Activated T-cell treated with anti-CD3 and anti-CD28 coated beads, Interleukin-2, amount 50 U/mL, for 48 hours (primary cell): ENCODE results near the gene SNX14.

Experiments
- DNase-seq, 2 experiments: peaks; one replicate each; pipeline ENCODE4 v3.0.0-alpha.2; 2020

The SNX14 gene

GRCh38 chr6:85461798-85462170 is 131.9 kb downstream of the SNX14 start:
- DNase-seq = no peak

DNA sequence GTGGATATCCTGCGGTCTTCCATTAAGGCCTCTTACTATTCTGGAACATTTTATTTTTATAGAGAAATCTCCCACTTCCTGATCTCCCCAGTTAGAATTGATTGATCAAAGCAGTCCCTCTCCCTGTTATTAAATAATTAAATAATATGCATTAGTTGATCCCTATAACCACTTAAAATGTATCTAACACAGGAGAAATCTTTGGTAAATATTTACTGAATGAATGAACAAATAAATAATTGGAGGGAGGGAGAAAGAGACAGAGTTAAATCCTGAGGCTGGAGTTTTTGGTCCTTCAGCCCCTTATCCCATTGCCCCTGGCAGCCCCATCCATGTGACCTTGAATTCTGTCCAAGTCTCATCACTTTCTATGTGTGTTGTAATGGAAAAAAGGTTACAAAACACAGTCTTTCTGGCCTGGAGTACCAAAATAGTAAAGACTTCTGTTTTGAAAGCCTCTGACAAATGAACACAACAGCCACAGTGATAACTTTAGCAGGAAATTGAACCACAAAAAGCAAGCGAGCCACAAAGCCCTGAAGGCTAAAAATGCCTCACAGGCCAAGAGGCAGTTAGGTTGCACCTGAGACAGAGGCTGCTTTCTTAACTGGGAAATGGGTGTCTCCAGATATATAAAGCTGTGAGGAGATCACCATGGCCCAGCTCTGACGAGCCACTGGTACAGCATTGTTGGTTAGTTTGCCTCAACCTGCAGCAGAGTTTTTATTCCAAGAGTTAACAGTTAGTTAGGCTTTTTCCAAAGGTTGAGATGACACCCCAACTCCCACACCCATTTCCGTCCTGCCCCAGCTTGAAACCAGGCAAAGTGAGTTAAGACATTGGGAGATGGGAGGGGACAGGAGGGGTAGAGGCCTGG is 132.5 kb downstream of the SNX14 start:
- DNase-seq = peak; percentile 50 to 60

GRCh38 chr6:85460154-85460920 is 133.3 kb downstream of the SNX14 start:
- DNase-seq = no peak

- no peak for DNase-seq
Measured at GRCh38 chr6:85459224-85459901, 134.3 kb downstream of the SNX14 start.

- no peak for DNase-seq
Measured at GRCh38 chr6:85458782-85459181, 134.9 kb downstream of the SNX14 start.

- no peak for DNase-seq
Measured at GRCh38 chr6:85458184-85458583, 135.5 kb downstream of the SNX14 start.

GRCh38 chr6:85456782-85457181 is 136.9 kb downstream of the SNX14 start:
- DNase-seq = no peak
